PC-3 (cell line): ENCODE measurements around the gene TNFSF15. TPM values are rescaled to one million over a fixed set of nuclear protein-coding genes. Genes with fewer than 3 reads are reported as not detected.

Experiments used
- ATAC-seq: fragments of 200-7000 bp; cut with Tn5 transposase; 2 replicates; pipeline ENCODE4 v1.9.1; 2020; ENCODE audit warnings: mild to moderate bottlenecking, moderate library complexity
- BruUV-seq: library from RNA; stranded (reverse); fragments of 400-500 nt; replicated peaks from 2 replicates; lab custom pipeline; 2021; lab: Mats Ljungman, UMichigan
- CTCF ChIA-PET: fragments of 300-600 bp; sonication (Branson Sonifier 250); formaldehyde crosslinking; loops from one replicate; lab custom pipeline; 2022; ENCODE audit warnings: antibody characterized with exemption; lab: Charles Lee
- POLR2A ChIA-PET: fragments of 300-600 bp; sonication (Branson Sonifier 250); formaldehyde crosslinking; loops from one replicate; lab custom pipeline; 2022; ENCODE audit warnings: antibody characterized with exemption; ENCODE audit not compliant: unreplicated experiment; lab: Charles Lee
- DNase-seq: peaks from one replicate; pipeline ENCODE4 v3.0.0-alpha.2; 2015
- H2AFZ ChIP-seq: fragments of 300-600 bp; sonication (generic); 2 replicates; pipeline ENCODE4 v1.6.0; 2016; ENCODE audit warnings: antibody characterized with exemption, low read length
- H3F3A ChIP-seq: fragments of 300-600 bp; sonication (generic); one replicate; pipeline ENCODE4 v1.6.0; 2017; ENCODE audit warnings: antibody characterized with exemption, low read length, control low read depth, mild to moderate bottlenecking; ENCODE audit not compliant: unreplicated experiment
- H3K27ac ChIP-seq: fragments of 300-600 bp; sonication (generic); 2 replicates; pipeline ENCODE4 v1.5.1; 2016; ENCODE audit warnings: mild to moderate bottlenecking, low read length
- H3K27me3 ChIP-seq: fragments of 300-600 bp; sonication (generic); 2 replicates; pipeline ENCODE4 v1.6.1; 2016; ENCODE audit warnings: low read length, mixed read lengths
- H3K36me3 ChIP-seq: fragments of 300-600 bp; sonication (generic); 2 replicates; pipeline ENCODE4 v1.6.1; 2016; ENCODE audit warnings: low read depth, mixed run types, low read length, mixed read lengths
- H3K4me1 ChIP-seq: fragments of 300-600 bp; sonication (generic); 2 replicates; pipeline ENCODE4 v1.5.1; 2016; ENCODE audit warnings: low read length; ENCODE audit not compliant: insufficient read depth
- H3K4me2 ChIP-seq: fragments of 300-600 bp; sonication (generic); 2 replicates; pipeline ENCODE4 v1.6.0; 2016; ENCODE audit warnings: low read length
- H3K4me3 ChIP-seq: fragments of 300-600 bp; sonication (generic); 2 replicates; pipeline ENCODE4 v1.5.1; 2016; ENCODE audit warnings: mild to moderate bottlenecking, low read length, mixed read lengths
- H3K79me2 ChIP-seq: fragments of 300-600 bp; sonication (generic); 2 replicates; pipeline ENCODE4 v1.6.1; 2017; ENCODE audit warnings: low read length, mixed read lengths
- H3K9ac ChIP-seq: fragments of 300-600 bp; sonication (generic); 2 replicates; pipeline ENCODE4 v1.6.0; 2016; ENCODE audit warnings: mild to moderate bottlenecking, low read length
- H3K9me2 ChIP-seq: fragments of 300-600 bp; sonication (generic); replicated peaks from 2 replicates; pipeline ENCODE4 v1.6.1; 2016; ENCODE audit warnings: mixed run types, low read length, mixed read lengths
- H3K9me3 ChIP-seq: fragments of 300-600 bp; sonication (generic); 2 replicates; pipeline ENCODE4 v1.6.1; 2016; ENCODE audit warnings: low read length, mixed read lengths
- H4K20me1 ChIP-seq: fragments of 300-600 bp; sonication (generic); 2 replicates; pipeline ENCODE4 v1.6.1; 2016; ENCODE audit warnings: low read length, mixed read lengths
- CTCF ChIP-seq: fragments of 300-600 bp; sonication (generic); conservative IDR thresholded peaks from 2 replicates; pipeline ENCODE4 v1.5.1; 2017; ENCODE audit warnings: antibody characterized with exemption, low read depth, mild to moderate bottlenecking, low read length
- EZH2 ChIP-seq: fragments of 300-600 bp; sonication (generic); IDR thresholded peaks from one replicate; pipeline ENCODE4 v1.6.1; 2017; ENCODE audit warnings: antibody characterized with exemption, mild to moderate bottlenecking, low read length; ENCODE audit not compliant: unreplicated experiment
- EZH2phosphoT487 ChIP-seq: fragments of 300-600 bp; sonication (generic); IDR thresholded peaks from 2 replicates; pipeline ENCODE4 v1.6.1; 2018; ENCODE audit warnings: mild to moderate bottlenecking, antibody characterized with exemption, low read length, borderline replicate concordance
- intact Hi-C: fragments of 100-400 bp; cut with micrococcal nuclease; formaldehyde crosslinking; loops from 2 replicates; pipeline ENCODE4 v1.9.0; 2023
- total RNA-seq: library from RNA; depleted of rRNA; stranded (reverse); fragments of >200 nt; gene quantifications from 2 replicates; pipeline ENCODE4 v1.2.3, GENCODE V29; 2014

The TNFSF15 gene
- total RNA-seq, 1 experiment from 2014 or later, result 2.2 TPM

- no peak overlapping the region for H3K27ac ChIP-seq
- no TSS peak for BruUV-seq
Observed at GRCh38 chr9:114785866-114786650, 19.8 kb downstream of the TNFSF15 start.

DNA sequence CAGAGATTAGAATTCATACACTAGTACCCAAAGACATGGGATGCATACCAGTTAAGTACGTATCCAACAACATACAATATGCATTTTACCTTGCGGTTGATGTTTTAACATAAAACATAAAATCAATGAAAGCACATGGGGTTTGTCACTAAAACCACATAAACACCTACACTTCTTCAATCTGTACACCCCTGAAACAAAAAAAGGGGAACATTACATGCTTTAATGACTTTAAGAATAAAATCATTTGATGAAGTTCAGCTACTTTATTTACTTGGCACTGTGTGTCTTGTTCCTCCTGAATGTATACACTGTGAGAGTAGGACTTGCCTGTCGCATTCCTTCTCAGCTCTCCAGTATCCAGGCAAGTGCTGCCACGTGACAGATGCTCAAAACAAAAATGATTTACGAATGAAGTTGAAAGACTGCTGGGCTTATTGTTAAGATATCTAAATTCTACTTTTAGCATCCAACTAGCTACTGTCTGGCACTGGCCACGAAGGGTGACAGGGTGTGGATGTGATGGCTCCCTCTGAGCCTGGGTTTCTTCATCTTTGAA is 21.0 kb downstream of the TNFSF15 start:
- Histone ChIP-seq H3K36me3 (no peaks in the 10 kb centered on the region), H3K4me1 (peaks cover 2% of the 10 kb centered on the region), H3K4me3 (no peak overlapping the region), H3K27ac (no peak overlapping the region), H2AFZ (no peak overlapping the region), H3K9ac (no peak overlapping the region), H3K9me2 (no peaks in the 10 kb centered on the region), H3K4me2 (no peak overlapping the region), H3K27me3 (no peaks in the 10 kb centered on the region), H3K79me2 (no peaks in the 10 kb centered on the region), H4K20me1 (no peaks in the 10 kb centered on the region), H3K9me3 (no peaks in the 10 kb centered on the region), H3F3A (no peaks in the 10 kb centered on the region)
- ATAC-seq, result no peak
- ChIA-PET POLR2A (no interaction called here), CTCF (no interaction called here)
- TF ChIP-seq CTCF (no peak), EZH2 (no peak)
- DNase-seq, result no peak
- intact Hi-C loops, result no loop called here
- no TSS peak for BruUV-seq

More at GRCh38 chr9:114785866-114786650, 19.8 kb downstream of the TNFSF15 start:
- intact Hi-C loops, result no loop called here
- ChIA-PET CTCF (no interaction called here), POLR2A (no interaction called here)
- no peak overlapping the region for H2AFZ ChIP-seq
- H3K4me1 ChIP-seq, result no peaks in the 10 kb centered on the region
- H3K9me3 ChIP-seq, result no peaks in the 10 kb centered on the region
- ATAC-seq (no peak), DNase-seq (no peak)
- TF ChIP-seq CTCF, result no peak
- H3K27me3 ChIP-seq, result no peaks in the 10 kb centered on the region
- H3K4me3 ChIP-seq, result no peak overlapping the region
- H3K9ac ChIP-seq, result no peak overlapping the region
- no peaks in the 10 kb centered on the region for H3K36me3 ChIP-seq
- H3K79me2 ChIP-seq, result no peaks in the 10 kb centered on the region
- H3F3A ChIP-seq, result no peaks in the 10 kb centered on the region
- no peak overlapping the region for H3K4me2 ChIP-seq
- H4K20me1 ChIP-seq, result no peaks in the 10 kb centered on the region
- H3K9me2 ChIP-seq, result no peaks in the 10 kb centered on the region

- H3K79me2 ChIP-seq, result no peaks in the 10 kb centered on the region
- DNase-seq (no peak), ATAC-seq (no peak)
- ChIA-PET CTCF (no interaction called here), POLR2A (no interaction called here)
- H3K9me3 ChIP-seq, result no peaks in the 10 kb centered on the region
- no peaks in the 10 kb centered on the region for H4K20me1 ChIP-seq
- no peak overlapping the region for H3K27ac ChIP-seq
- no peak overlapping the region for H3K4me2 ChIP-seq
- H3K36me3 ChIP-seq, result no peaks in the 10 kb centered on the region
- H3K9ac ChIP-seq, result no peak overlapping the region
- no peak overlapping the region for H3K4me3 ChIP-seq
- TF ChIP-seq CTCF, result no peak
- TF ChIP-seq EZH2phosphoT487, result no peak
- no peak for TF ChIP-seq EZH2
- H3K4me1 ChIP-seq, result peaks cover 17% of the 10 kb centered on the region
- no peaks in the 10 kb centered on the region for H3K27me3 ChIP-seq
- no peak overlapping the region for H2AFZ ChIP-seq
- intact Hi-C loops, result no loop called here
- no peaks in the 10 kb centered on the region for H3F3A ChIP-seq
- no peaks in the 10 kb centered on the region for H3K9me2 ChIP-seq
- no TSS peak for BruUV-seq
Observed at GRCh38 chr9:114782586-114782985, 23.3 kb downstream of the TNFSF15 start.
